Kidney (tissue), 14 donors: ENCODE measurements around the gene CDH13. TPM values are rescaled to one million over a fixed set of nuclear protein-coding genes. Genes with fewer than 3 reads are reported as not detected.

ENCODE experiments used
- DNase-seq, 5 donors: peaks; one replicate each; pipeline ENCODE4 v3.0.0-alpha.2; 2013 to 2020
- FAIRE-seq: peaks from 2 replicates; lab custom pipeline; 2012; peaks lifted over from hg19 to GRCh38; lab: Jason Lieb, UNC
- H3K27ac ChIP-seq, 2 donors: one replicate each; pipeline ENCODE4 v1.7.0; 2013; ENCODE audit warnings: low read depth in 2 of 2, low read length in 2 of 2, inconsistent platforms in 1 of 2
- H3K27me3 ChIP-seq: one replicate; pipeline ENCODE4 v1.7.1; 2013; ENCODE audit warnings: low read length, inconsistent platforms; ENCODE audit not compliant: control insufficient read depth, insufficient read depth
- H3K36me3 ChIP-seq, 3 donors: one replicate each; pipeline versions ENCODE4 v1.7.0 to v1.7.1; 2013; ENCODE audit warnings: low read length in 3 of 3, control low read depth in 1 of 3, inconsistent platforms in 1 of 3; ENCODE audit not compliant: insufficient read depth in 3 of 3, control insufficient read depth in 2 of 3
- H3K4me1 ChIP-seq, 3 donors: one replicate each; pipeline versions ENCODE4 v1.7.0 to v1.7.1; 2013; ENCODE audit warnings: low read length in 3 of 3, inconsistent platforms in 1 of 3, low read depth in 1 of 3; ENCODE audit not compliant: control insufficient read depth in 2 of 3, insufficient read depth in 2 of 3
- H3K4me3 ChIP-seq, 3 donors: one replicate each; pipeline versions ENCODE4 v1.7.0 to v1.8.1; 2013; ENCODE audit warnings: low read length in 3 of 3, control low read depth in 1 of 3, inconsistent platforms in 1 of 3
- H3K9ac ChIP-seq, 3 donors: one replicate each; pipeline versions ENCODE4 v1.7.0 to v1.7.1; 2013; ENCODE audit warnings: low read length in 3 of 3, control low read depth in 1 of 3, inconsistent platforms in 1 of 3
- H3K9me3 ChIP-seq, 3 donors: one replicate each; pipeline versions ENCODE4 v1.7.0 to v1.7.1; 2013; ENCODE audit warnings: low read length in 3 of 3, control low read depth in 1 of 3, inconsistent platforms in 1 of 3; ENCODE audit not compliant: control insufficient read depth in 2 of 3, insufficient read depth in 1 of 3
- intact Hi-C: fragments of 100-400 bp; cut with DNase I; formaldehyde crosslinking; loops from one replicate; pipeline ENCODE4 v1.11.1; 2022
- polyA plus RNA-seq: library from polyadenylated mRNA; stranded (reverse); fragments of 350-450 nt; fragmentation: Illumina TruSeq; extraction: RNeasy Lipid Tissue Mini Kit (QIAGEN cat#74804); gene quantifications from one replicate; pipeline ENCODE4 v1.2.3, GENCODE V29; 2014; ENCODE audit warnings: low read depth, low replicate concordance; ENCODE audit not compliant: insufficient read depth
- total RNA-seq: library from RNA; stranded (reverse); fragmentation: NEBNext Ultra II Directional; extraction: Animal tissue kit (Norgen Biotek cat#: 25700); gene quantifications from one replicate; pipeline ENCODE4 v1.2.1, GENCODE V29; 2021
- TF ChIP-seq, protein P1 (sequence below): IDR thresholded peaks from 3 replicates; pipeline ENCODE4 v1.5.1; 2012; ENCODE audit warnings: mild to moderate bottlenecking, moderate library complexity, borderline replicate concordance; ENCODE audit not compliant: insufficient read depth; ENCODE audit errors: extremely low read depth
- donor health status: control.
- donor health status: control.
- donor health status: control.
- donor health status: control.
- donor health status: control.
- donor health status: DM: yes; HTN: yes; CAD: no.
- donor health status: Normal renal cell carcinoma (clear cell type).

Gene CDH13
- total and polyA plus RNA-seq, 2 donors from 2014 or later: 4.8 to 13.8 TPM

DNA sequence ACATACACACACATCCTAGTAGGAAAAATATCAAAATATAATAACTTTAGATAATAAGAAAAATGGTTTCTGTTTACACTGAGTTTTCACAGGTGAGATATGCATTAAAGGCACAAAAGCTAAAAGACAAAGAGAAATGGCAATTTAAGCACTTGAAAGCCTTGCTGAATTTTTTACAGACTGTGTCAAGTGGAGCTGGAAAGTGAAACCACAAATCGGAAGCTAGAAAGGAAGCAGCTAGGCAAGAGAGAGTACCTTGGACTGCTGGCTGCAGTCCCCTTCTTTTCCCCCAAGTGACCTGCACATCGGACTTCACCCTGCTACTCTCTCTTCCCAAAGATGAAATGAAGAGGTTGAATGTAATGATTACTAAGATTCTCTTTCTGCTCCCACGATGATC, 135.1 kb downstream of the CDH13 start:
- H3K36me3 ChIP-seq: no peaks in the 10 kb centered on the region
- intact Hi-C loops: no loop called here
- TF ChIP-seq, protein P1, sequence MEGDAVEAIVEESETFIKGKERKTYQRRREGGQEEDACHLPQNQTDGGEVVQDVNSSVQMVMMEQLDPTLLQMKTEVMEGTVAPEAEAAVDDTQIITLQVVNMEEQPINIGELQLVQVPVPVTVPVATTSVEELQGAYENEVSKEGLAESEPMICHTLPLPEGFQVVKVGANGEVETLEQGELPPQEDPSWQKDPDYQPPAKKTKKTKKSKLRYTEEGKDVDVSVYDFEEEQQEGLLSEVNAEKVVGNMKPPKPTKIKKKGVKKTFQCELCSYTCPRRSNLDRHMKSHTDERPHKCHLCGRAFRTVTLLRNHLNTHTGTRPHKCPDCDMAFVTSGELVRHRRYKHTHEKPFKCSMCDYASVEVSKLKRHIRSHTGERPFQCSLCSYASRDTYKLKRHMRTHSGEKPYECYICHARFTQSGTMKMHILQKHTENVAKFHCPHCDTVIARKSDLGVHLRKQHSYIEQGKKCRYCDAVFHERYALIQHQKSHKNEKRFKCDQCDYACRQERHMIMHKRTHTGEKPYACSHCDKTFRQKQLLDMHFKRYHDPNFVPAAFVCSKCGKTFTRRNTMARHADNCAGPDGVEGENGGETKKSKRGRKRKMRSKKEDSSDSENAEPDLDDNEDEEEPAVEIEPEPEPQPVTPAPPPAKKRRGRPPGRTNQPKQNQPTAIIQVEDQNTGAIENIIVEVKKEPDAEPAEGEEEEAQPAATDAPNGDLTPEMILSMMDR: no peak
- peaks cover 0 to 4% (median 4%) of the 10 kb centered on the region in 3 donors for H3K4me1 ChIP-seq
- DNase-seq (peak in 1 of 5 donors; percentile 23), FAIRE-seq (peak; percentile 38)
- H3K9me3 ChIP-seq: no peaks in the 10 kb centered on the region
- H3K27ac ChIP-seq: no peak overlapping the region
- H3K4me3 ChIP-seq: peak overlapping the region in 2 of 3 donors; percentile 4 to 23
- H3K9ac ChIP-seq: peak overlapping the region in 1 of 3 donors; percentile 10
- H3K27me3 ChIP-seq: no peaks in the 10 kb centered on the region

DNA sequence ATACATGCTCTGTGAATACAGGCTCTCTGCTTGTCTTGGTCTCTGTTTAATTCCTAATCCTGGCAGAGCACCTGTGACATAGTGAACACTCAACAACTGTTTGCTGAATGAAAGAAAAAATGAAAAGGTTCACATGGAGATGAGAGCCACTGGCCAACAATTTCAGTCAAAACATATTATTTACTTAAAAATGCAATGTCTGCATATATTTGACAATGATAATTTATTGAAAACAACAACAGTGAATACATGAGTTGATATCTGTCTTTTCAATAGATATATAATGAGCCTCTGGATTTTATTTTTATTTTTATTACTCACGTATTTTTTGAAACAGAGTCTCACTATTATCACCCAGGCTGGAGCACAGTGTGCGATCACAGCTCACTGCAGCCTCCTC, 136.6 kb downstream of the CDH13 start:
- intact Hi-C loops: no loop called here

DNA sequence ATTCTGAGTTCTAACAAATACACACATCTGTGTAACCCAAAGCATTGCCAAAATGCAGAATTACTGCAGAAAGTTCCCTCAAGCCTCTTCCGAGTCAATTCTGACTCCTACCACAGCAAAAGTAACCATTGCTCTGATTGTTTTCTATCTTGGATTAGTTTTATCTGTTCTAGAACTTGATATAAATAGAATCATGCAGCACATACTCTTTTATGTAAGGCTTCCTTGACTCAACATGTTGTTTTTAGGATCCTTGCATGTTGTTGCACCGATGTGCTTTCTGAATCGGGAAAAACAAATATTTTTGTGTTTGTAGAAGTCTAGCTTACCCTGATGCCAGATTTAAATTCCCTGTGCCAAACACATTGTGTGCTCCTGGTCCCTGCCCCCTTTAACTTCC, 140.4 kb downstream of the CDH13 start:
- H3K27ac ChIP-seq: no peak overlapping the region
- FAIRE-seq (no peak), DNase-seq (no peak)
- TF ChIP-seq, protein P1: no peak
- H3K9ac ChIP-seq: no peak overlapping the region
- H3K4me1 ChIP-seq: peaks cover 0 to 4% (median 0%) of the 10 kb centered on the region in 3 donors
- no peak overlapping the region for H3K4me3 ChIP-seq
- no peaks in the 10 kb centered on the region for H3K36me3 ChIP-seq
- H3K27me3 ChIP-seq: no peaks in the 10 kb centered on the region
- intact Hi-C loops: no loop called here
- no peaks in the 10 kb centered on the region for H3K9me3 ChIP-seq

More for the DNA sequence above, 136.6 kb downstream of the CDH13 start:
- H3K4me3 ChIP-seq: no peak overlapping the region
- H3K27me3 ChIP-seq: no peaks in the 10 kb centered on the region
- DNase-seq (no peak), FAIRE-seq (no peak)
- no peak overlapping the region for H3K9ac ChIP-seq
- no peaks in the 10 kb centered on the region for H3K36me3 ChIP-seq
- no peaks in the 10 kb centered on the region for H3K9me3 ChIP-seq
- no peak overlapping the region for H3K27ac ChIP-seq
- TF ChIP-seq, protein P1: no peak
- H3K4me1 ChIP-seq: peaks cover 0 to 4% (median 4%) of the 10 kb centered on the region in 3 donors

DNA sequence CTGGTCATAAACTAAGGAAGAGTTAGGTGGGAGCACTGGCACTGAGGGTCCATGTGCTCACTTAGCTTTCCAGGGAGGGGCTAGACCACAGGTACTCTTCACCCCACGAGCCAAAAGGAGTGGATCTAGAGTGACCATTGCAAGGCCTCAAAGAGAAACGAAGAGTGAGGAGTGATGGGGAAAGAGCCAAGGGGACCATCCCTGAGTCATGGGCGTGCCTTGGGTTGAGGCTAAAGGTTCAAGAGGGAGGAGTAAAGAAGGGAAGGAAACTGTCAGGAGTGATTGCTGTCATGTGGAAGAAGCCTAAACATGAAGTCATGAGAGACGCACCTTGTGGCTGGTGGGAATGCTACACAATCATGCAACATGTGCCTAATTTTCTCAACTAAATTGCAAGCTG, 141.0 kb downstream of the CDH13 start:
- H3K9me3 ChIP-seq: no peaks in the 10 kb centered on the region
- H3K27me3 ChIP-seq: no peaks in the 10 kb centered on the region
- H3K4me1 ChIP-seq: no peaks in the 10 kb centered on the region
- FAIRE-seq (no peak), DNase-seq (no peak)
- H3K27ac ChIP-seq: no peak overlapping the region
- H3K4me3 ChIP-seq: no peak overlapping the region
- H3K36me3 ChIP-seq: no peaks in the 10 kb centered on the region
- intact Hi-C loops: no loop called here
- no peak overlapping the region for H3K9ac ChIP-seq
- TF ChIP-seq, protein P1: no peak
